GM18505 (cell line): ENCODE results near the gene DYRK1A.

ENCODE experiments used
- ATAC-seq: cut with Tn5 transposase; IDR thresholded peaks from one replicate; pipeline ENCODE4 v1.9.1; 2021; ENCODE audit not compliant: unreplicated experiment
- POLR2A ChIP-seq: IDR thresholded peaks from 4 replicates; pipeline ENCODE4 v1.6.1; 2011; ENCODE audit warnings: borderline replicate concordance; ENCODE audit not compliant: insufficient read depth, insufficient read length; ENCODE audit errors: extremely low read depth

DYRK1A gene

DNA sequence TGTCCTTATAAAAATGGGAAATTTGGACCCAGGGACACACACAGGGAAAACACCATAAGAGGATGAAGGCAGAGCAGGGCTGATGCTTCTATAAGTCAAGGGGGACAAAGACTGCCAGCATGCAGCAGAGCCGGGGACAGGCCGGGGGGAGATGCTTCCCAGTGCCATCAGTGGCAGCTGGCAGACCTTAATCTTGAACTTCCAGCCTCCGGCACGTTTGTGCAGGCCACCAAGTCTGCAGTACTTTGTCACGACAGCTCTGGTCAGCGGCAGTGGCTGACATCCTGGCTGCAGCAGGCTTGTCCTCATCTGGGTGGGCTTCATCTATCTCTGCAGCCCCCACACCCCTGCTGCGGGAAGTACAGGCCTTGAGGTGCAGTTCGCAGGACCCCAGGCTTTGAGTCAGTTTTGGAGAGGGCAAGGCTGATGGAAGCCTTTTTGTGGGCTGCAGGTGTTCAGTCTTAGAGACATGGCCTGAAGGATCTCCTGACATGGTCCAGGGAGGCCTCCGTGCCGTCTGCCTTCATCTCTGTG, 186.0 kb downstream of the DYRK1A start:
- no peak for ATAC-seq
- TF ChIP-seq POLR2A: no peak

- ATAC-seq: no peak
- TF ChIP-seq POLR2A: no peak
Measured at GRCh38 chr21:37553078-37553481, 186.5 kb downstream of the DYRK1A start.

GRCh38 chr21:37554661-37555379, 188.2 kb downstream of the DYRK1A start:
- no peak for TF ChIP-seq POLR2A
- ATAC-seq: no peak

DNA sequence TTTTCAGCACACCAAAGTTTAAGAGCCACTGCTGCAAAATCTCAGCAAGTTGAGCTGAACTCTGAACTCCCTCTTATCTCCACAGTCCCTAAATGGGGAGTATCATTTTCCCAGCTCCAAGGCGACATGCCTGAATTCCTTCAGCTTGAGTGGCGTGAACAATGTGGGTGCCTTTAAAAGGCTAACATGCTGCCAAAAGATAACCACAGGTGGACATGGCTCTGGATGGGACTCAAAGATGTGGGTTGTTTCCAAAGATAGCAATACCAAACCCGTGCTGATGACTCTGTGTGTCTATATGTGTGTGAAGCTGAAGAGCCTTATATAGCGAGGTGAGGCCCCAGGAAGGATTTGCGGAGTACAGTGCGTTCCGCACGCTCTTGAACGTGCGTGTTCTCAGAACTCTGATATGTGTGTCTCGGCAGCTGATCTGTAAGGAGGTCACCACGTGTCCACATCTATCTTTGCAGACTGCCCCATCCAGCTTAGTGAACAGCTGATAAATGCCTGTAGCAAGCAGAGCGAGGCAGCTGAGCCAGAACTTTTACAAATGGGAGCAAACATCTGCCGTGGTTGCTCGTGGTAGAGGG, 189.2 kb downstream of the DYRK1A start:
- no peak for TF ChIP-seq POLR2A
- ATAC-seq: no peak

GRCh38 chr21:37557261-37557950, 190.8 kb downstream of the DYRK1A start:
- peak; percentile 98 for ATAC-seq
- TF ChIP-seq POLR2A: no peak

DNA sequence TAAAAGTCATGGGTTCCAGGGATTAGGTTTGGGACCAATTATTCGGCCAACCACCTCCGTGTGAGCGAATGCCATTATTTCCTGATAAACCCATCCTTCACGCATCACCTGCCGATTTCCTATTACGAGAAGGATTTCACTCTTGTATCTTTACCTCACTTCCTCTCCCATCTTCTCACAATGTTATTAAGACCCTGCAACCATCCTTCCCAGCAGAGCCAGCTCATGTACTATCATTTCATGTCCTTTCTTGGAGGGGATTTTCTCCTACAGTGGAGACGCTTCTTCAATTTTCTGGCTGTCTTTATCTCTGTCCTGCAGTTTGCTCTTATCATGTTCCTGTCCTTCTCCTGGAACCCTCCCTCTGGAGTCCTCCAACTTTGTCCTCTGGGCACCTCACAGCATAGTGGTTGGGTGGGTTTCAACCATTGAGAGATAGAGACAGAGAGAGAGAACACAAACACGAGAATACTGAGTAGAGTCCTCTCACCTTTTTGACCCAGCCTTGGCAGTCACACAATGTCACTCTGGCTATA, 192.2 kb downstream of the DYRK1A start:
- no peak for TF ChIP-seq POLR2A
- ATAC-seq: no peak

DNA sequence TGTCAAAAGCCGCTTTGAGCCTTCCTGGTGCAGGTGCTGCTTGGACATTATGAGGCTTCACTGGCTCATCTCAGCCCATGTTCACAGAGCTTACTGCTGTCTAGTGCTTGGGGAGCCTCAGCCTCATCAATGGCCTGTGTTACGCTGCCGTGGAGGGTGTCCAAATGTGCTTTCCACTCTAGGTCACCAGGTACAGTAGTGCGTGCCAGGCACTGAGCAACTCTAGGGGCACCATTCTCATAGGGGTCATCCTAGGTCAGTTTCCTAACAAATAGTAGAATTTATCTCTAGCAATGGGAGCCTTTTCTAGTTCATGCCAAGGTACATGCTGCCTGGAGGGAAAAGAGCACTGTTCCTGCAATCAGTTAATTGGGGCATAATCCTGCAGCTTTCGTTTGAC, 193.8 kb downstream of the DYRK1A start:
- no peak for ATAC-seq
- no peak for TF ChIP-seq POLR2A

- no peak for ATAC-seq
- TF ChIP-seq POLR2A: no peak
Measured at GRCh38 chr21:37561506-37561905, 194.9 kb downstream of the DYRK1A start.

GRCh38 chr21:37561941-37562919, 195.7 kb downstream of the DYRK1A start:
- ATAC-seq: no peak
- TF ChIP-seq POLR2A: no peak

DNA sequence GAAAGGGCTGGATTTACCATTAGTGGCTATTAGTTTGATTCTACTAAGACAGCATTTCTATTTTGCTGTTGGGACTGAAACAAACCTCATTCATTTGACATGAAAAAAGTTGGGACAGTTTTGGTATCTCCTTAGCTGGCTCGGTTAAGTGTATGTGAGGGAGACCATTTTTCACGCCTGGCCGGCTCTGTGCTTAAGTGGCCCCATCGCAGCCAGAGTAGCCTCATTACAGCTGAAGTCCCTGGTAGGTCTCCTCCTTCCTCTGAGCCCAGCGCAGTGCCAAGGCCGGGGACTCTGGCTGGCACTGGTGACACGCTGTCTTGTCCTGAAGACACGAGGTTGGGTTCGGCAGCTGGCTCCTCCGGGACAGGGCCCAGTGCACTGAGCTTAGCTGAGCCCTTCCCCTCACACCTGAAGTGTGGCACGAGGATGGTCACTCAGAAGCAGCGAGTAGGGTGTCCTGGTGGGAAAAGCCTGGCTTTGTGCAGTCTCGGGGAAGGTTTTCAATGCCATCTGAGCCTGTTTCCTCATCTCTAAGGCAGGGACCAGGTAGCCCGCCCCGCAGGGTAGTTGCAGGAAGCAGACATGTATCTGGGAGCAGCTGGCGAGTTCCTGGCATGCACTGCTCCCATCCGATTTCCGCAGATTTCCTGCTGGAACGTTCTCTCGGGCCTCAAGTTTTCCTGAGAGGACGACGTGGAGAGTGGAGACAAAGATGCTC, 196.5 kb downstream of the DYRK1A start:
- no peak for TF ChIP-seq POLR2A

GRCh38 chr21:37563641-37564340, 197.2 kb downstream of the DYRK1A start:
- TF ChIP-seq POLR2A: peak; percentile 84
- ATAC-seq: peak; percentile 90

More for the DNA sequence above, 196.5 kb downstream of the DYRK1A start:
- peak; percentile 4 for ATAC-seq
